Fibroblast of pulmonary artery (primary cell): ENCODE data around the gene FUT3.
"Not testable (repeated sequence)": the region's sequence is repeated elsewhere in the genome, so short reads cannot be mapped to it uniquely, and the experiment has no call there.

Experiments used
- DNase-seq: peaks from one replicate; pipeline ENCODE4 v3.0.0-alpha.2; 2010; ENCODE audit warnings: low read depth
- H3K4me3 ChIP-seq: replicated peaks from 2 replicates; pipeline ENCODE4 v1.5.1; 2011; ENCODE audit warnings: low read depth, mild to moderate bottlenecking, control low read depth, low read length, moderate library complexity
- TF ChIP-seq, protein P1 (sequence below): IDR thresholded peaks from 2 replicates; pipeline ENCODE4 v1.5.1; 2011; ENCODE audit warnings: mild to moderate bottlenecking, control low read depth, low read length, inconsistent platforms; ENCODE audit errors: missing control alignments

Gene FUT3

DNA sequence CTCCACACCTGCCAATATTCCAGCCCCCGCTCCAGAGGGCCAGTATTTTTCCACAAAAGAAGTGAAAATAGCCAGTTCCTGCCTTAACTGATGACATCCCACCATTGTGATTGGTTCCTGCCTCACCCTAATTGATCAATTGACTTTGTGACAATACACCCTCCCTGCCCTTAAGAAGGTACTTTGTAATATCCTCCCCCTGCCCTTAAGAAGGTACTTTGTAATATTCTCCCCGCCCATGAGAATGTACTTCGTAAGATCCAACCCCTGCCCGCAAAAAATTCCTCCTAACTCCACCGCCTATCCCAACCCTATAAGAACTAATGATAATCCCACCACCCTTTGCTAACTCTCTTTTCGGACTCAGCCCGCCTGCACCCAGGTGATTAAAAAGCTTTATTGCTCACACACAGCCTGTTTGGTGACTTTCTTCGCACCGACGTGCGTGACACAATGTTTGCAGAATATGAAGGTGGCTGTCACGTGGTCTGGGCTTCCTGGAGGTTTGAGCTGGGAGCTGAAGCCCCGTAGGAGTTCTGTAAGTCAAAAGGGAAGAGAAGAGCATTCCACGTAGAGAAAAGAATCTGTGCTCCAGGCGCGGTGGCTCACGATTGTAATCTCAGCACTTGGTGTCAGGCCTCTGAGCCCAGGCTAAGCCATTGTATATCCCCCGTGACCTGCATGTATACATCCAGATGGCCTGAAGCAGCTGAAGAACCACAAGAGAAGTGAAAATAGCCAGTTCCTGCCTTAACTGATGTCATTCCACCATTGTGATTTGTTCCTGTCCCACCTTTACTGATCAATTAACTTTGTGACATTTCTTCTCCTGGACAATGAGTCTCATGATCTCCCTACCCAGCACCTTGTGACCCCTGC, 6.2 kb upstream of the FUT3 start:
- no peak for DNase-seq
- TF ChIP-seq, protein P1, sequence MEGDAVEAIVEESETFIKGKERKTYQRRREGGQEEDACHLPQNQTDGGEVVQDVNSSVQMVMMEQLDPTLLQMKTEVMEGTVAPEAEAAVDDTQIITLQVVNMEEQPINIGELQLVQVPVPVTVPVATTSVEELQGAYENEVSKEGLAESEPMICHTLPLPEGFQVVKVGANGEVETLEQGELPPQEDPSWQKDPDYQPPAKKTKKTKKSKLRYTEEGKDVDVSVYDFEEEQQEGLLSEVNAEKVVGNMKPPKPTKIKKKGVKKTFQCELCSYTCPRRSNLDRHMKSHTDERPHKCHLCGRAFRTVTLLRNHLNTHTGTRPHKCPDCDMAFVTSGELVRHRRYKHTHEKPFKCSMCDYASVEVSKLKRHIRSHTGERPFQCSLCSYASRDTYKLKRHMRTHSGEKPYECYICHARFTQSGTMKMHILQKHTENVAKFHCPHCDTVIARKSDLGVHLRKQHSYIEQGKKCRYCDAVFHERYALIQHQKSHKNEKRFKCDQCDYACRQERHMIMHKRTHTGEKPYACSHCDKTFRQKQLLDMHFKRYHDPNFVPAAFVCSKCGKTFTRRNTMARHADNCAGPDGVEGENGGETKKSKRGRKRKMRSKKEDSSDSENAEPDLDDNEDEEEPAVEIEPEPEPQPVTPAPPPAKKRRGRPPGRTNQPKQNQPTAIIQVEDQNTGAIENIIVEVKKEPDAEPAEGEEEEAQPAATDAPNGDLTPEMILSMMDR: no peak
- H3K4me3 ChIP-seq: no peak overlapping the region

DNA sequence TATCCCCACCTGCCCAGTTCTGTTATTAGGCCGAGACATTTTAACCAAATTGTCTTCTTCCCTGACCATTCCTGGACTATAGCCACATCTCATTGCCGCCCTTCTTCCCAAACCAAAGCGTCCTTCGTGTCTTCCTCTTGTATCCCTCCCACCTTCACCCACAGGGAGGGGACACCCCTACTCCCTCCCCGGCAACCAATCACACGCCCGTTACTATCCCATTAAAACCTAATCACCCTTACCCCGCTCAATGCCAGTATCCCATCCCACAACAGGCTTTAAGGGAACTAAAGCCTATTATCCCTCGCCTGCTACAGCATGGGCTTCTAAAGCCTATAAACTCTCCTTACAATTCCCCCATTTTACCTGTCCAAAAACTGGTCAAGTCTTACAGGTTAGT, 3.9 kb upstream of the FUT3 start:
- DNase-seq: not testable (repeated sequence)

DNA sequence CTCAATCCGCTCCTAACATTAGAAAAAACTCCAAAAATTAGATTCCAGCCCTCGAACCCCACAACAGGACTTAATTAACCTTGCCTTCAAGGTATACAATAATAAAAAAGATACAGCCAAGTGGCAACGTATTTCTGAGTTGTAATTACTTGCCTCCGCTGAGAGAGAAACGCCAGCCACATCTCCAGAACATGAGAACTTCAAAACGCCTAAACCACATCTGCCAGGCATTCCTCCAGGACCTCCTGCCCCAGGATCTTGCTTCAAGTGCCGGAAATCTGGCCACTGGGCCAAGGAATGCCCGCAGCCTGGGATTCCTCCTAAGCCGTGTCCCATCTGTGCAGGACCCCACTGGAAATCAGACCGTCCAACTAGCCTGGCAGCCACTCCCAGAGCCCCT, 2.9 kb upstream of the FUT3 start:
- DNase-seq, H3K4me3 ChIP-seq: not testable (repeated sequence)

More for the DNA sequence above, 3.9 kb upstream of the FUT3 start:
- not testable (repeated sequence) for H3K4me3 ChIP-seq

DNA sequence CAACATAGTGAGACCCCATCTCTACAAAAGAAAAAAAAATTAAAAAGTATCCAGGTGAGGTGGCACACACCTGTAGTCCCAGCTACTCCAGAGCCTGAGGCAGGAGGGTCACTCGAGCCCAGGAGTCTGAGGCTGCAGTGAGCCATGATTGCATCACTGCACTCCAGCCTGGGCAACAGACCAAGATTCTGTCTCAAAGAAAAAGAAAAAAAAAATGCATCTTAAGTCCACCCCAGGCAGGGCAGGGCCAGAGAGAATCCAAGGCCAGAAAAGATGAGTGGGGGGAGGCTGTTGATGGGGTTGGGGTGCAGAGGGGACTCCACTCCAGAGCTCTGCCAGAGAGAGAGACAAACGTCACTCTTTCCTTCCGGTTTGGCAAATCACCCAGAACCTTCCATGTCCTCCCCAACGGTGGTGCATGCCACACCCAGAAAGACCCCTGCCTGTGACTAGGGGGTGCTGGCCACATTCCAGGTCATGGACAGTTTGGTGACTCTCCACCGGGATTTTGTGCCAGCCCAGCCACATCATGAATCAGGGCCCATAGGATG, 431 bp downstream of the FUT3 start:
- TF ChIP-seq, protein P1: no peak
- peak; percentile 75 for DNase-seq
- H3K4me3 ChIP-seq: no peak overlapping the region

DNA sequence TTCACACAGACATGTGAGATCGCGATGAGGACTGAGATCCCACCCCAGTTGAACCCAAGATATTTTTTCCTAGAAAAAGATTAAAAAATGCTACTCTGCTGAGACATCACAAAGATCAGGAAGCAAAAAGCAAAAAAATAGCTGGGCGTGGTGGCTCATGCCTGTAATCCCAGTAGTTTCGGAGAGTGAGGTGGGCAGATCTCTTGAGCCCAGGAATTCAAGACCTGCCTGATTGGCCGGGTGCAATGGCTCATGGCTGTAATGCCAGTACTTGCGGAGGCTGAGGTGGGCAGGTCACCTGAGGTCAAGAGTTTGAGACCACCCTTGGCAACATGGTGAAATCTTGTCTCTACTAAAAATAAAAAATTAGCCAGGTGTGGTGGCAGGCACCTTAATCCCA, 1.1 kb downstream of the FUT3 start:
- DNase-seq: no peak
- H3K4me3 ChIP-seq: no peak overlapping the region
- TF ChIP-seq, protein P1: no peak

DNA sequence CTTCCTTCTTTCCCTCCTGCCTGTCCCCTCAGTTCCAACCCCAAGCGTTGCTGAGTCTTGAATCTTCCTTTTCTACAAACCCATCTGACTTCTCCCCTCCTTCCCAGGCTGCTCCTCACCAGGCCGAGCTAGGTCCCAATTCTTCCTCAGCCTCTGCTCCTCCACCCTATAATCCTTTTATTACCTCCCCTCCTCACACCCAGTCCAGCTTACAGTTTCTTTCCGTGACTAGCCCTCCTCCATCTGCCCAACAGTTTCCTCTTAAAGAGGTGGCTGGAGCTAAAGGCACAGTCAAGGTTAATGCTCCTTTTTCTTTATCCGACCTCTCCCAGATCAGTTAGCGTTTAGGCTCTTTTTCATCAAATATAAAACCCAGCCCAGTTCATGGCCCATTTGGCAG, 2.6 kb downstream of the FUT3 start:
- not testable (repeated sequence) for H3K4me3 ChIP-seq, DNase-seq

DNA sequence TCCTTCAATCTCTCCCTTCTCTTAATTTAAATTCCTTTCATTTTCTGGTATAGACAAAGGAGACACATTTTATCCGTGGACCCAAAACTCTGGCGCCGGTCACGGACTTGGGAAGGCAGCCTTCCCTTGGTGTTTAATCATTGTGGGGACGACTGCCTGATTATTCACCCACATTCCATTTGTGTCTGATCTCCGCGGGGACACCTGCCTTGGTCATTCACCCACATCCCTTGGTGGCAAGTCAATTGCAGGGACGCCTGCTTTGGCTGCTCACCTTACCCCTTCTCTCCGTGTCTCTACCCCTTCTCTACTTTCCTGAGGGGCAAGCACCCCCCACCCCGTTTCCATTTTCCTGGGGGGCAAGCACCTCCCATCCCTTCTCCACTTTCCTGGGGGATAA, 3.4 kb downstream of the FUT3 start:
- not testable (repeated sequence) for DNase-seq, H3K4me3 ChIP-seq

DNA sequence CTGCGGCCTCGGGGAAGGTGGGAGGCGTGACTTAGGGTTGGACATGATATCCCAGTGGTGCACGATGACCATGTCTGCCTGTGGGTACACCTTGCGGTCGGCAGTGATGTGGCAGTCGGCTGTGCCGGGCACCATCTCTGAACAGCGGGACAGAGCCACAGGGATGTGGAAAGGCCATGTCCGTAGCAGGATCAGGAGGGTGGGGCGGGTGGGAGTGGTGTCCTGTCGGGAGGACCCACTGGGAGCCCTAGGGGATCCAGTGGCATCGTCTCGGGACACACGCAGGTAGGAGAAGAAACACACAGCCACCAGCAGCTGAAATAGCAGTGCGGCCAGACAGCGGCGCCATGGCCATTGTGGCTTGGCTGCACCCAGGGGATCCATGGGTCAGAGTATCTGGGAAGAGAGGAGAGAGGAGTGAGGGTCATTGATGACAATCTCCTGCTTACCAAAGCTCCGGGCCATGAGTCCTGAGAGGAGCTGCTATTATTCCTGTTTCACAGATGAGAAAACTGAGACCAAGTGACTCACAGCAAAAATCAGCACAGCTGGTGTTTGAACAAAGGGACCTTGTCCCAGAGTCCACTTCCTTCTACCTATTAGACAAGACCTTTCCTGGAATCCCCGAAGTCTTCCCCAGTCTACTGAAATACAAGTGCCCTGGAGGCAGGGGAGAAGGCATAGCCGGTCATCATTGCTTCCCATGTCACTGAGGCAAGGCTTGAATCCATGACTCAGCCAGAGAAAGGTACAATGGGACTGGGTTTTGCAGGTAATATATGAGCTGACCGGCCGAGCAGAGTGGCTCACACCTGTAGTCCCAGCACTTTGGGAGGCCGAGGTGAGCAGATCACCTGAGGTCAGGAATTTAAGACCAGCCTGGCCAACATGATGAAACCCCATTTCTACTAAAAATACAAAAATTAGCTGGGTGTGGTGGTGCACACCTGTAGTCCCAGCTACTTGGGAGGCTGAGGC, 6.5 kb downstream of the FUT3 start:
- no peak overlapping the region for H3K4me3 ChIP-seq
- TF ChIP-seq, protein P1: no peak
- no peak for DNase-seq
